Stimulated activated CD8-positive, alpha-beta memory T cell treated with anti-CD3 and anti-CD28 coated beads, Interleukin-12 subunit alpha, Interleukin-12 subunit beta, amount 100 ng/mL, for 1 hour (primary cell): ENCODE measurements around the gene BCL2L11.
A peak's percentile ranks its signal among the peaks of the same experiment; 100 is the strongest.
"Not testable (repeated sequence)": the region's sequence is repeated elsewhere in the genome, so short reads cannot be mapped to it uniquely, and the experiment has no call there.

ENCODE experiments used
- DNase-seq: peaks from one replicate; pipeline ENCODE4 v3.0.0-alpha.2; 2020; ENCODE audit warnings: low read depth

BCL2L11 gene

GRCh38 chr2:111120253-111121027, at the start of gene BCL2L11:
BCL2L11 (plus strand) TSS chr2:111120914; CDS start chr2:111123746, 2,832 bp downstream.
- peak; percentile 80 for DNase-seq

- DNase-seq: no peak
These were observed 49.0 kb upstream of the BCL2L11 start for GRCh38 chr2:111071600-111072171.

GRCh38 chr2:111072220-111072871, 48.4 kb upstream of the BCL2L11 start:
- DNase-seq: no peak

DNA sequence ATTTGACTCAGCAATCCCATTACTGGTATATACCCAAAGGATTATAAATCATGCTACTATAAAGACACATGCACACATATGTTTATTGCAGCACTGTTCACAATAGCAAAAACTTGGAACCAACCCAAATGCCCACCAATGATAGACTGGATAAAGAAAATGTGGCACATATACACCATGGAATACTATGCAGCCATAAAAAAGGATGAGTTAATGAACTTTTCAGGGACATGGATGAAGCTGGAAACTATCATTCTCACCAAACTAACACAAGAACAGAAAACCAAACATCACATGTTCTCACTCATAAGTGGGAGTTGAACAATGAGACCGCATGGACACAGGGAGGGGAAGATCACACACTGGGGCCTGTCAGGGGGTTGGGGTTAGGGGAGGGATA, 38.1 kb upstream of the BCL2L11 start:
- not testable (repeated sequence) for DNase-seq

GRCh38 chr2:111091811-111092211, 28.9 kb upstream of the BCL2L11 start:
- DNase-seq: no peak

GRCh38 chr2:111094691-111095090, 26.0 kb upstream of the BCL2L11 start:
- DNase-seq: no peak

GRCh38 chr2:111095434-111095833, 25.3 kb upstream of the BCL2L11 start:
- DNase-seq: no peak

DNA sequence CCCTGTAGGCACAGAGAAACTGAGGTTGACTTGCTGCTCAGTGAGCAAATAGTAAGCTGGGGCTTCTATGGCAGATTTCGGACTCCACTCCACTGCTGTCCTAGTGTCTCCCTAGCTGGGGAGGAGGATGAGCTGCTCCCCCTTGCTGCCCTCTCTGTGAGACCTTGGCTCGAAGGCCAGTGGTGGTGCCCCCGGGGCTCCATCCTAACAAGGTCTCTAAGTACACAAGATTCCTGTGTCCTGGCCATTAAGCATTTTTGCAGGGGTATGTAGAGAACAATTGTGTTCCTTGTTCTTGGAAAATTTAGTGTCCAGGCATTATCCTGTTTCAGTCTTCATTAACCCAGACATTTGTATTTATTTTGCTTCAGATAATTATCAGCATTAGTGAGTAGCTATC, 21.3 kb upstream of the BCL2L11 start:
- DNase-seq: no peak

- no peak for DNase-seq
These were observed 20.5 kb upstream of the BCL2L11 start for GRCh38 chr2:111100087-111100764.

- no peak for DNase-seq
These were observed 19.9 kb upstream of the BCL2L11 start for GRCh38 chr2:111100765-111101162.

DNA sequence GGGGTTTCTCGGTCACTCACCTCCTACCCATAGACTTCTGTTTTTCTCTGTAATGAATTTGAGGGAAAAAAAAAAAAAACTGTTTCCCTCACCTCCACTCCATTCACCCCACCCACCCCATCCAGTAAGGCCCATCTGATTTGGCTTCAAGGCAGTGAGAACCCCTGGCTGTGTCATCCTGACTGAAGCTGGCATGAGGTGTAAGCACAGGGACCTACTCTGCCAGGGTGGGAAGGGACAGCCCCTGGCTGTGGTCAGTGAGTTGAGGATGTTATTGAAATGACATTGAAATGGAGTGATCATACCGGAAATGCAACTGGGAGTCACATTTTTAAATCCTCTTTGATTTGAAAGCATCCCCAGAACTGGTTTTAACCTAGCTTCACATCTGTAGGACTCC, 19.1 kb upstream of the BCL2L11 start:
- DNase-seq: no peak

DNA sequence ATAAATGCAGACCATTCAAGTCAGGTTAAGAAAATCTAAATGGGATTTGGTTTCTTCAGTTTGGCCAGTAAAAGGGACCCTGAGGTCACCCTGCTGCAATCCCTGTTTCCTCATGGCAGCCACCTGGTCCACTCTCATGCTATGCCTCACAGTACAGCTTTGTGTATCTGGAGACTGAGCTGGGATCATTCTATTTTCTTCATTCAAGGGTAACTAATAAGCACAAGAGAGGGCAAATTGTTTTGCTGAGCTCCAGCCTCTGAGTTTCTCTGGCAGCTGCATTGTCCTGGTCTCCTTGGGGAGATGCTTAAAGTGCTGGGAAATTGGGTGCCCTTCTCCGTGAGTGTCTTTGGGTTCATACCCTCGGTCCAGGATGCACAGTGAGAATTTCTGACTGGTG, 18.5 kb upstream of the BCL2L11 start:
- no peak for DNase-seq

DNA sequence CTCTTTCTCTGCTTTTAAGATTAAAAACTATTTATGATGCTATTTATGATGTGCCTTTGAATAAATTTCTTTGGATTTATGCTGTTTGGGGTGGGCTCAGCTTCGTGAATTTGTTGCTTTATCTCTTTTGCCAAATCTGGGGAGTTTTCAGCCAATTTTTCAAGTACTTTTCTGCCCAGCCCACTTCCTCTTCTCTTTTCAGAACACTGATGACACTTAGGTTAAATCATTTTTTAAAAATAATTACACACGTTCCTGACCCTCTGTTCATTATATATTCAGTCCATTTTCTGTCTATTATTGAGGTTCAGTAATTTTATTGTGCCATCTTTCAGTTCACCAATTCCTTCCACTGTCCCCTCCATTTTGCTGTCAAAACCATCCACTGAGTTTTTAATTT, 14.8 kb upstream of the BCL2L11 start:
- no peak for DNase-seq

- DNase-seq: no peak
These were observed 14.0 kb upstream of the BCL2L11 start for GRCh38 chr2:111106706-111107105.

DNA sequence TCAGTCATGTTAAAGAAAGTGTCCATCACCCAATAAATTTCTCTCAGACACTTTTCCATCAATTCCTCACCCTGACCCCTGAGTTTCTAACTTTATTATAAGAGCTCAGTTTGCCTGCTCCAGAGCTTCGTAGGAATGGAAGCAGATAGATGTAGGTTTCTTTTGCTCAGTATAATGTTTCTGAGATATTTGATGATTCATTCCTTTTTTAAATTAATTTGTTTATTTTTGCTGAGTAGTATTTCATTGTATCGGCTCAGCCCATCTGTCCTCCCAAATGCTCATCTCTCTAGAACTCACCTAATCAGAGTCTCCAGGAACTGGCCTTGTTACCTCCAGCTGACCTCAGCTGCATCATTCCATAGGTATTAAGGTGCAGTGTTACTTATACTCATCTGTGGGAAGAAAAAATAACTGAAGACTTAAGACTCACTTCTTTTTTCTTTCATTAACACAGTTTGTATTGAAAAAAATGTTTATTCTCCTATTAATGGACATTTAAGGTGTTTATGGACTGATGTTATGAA, 11.9 kb upstream of the BCL2L11 start:
- no peak for DNase-seq

GRCh38 chr2:111111101-111111755, 9.5 kb upstream of the BCL2L11 start:
- DNase-seq: no peak

- no peak for DNase-seq
These were observed 6.9 kb upstream of the BCL2L11 start for GRCh38 chr2:111113838-111114237.

- no peak for DNase-seq
These were observed 4.5 kb upstream of the BCL2L11 start for GRCh38 chr2:111116011-111116746.

DNA sequence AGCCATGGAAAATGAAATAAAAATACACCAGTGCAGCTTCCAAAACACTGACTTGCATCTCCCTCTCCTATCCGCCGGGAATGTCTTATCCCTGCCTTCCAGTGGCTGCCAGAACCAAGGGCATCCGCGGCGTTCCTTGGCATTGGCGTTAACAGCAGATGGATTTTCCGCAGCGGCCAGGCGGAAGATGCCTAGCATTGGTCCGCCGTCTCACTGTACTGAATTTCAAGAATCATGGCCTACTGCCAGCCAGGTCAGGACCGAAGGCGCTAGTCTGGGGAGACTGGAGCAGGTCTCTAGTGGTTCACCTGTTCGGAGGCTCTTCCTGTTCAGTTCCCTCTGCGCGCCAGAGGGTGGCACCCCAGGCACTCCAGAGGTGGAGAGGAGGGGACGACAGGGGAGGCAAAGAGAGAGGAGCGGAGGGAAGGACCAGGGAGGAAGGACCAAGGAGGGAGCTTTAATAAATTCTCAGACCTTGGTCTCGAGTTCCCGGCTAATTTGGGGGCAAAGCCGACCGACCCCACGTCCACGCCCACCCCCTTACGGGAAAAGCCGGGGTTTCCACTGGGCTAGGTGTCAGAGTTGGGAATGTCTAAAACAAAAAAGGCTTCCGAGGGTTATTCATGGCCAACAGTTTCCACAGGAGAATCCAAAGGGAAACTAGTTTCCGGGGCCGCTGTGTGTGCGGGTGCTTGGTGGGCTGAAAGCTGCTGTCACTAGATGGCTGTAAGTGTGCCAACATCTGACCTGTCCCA, 3.7 kb upstream of the BCL2L11 start:
- peak; percentile 40 for DNase-seq
